RKO (cell line): ENCODE measurements around the gene CFAP206.
"Not testable (repeated sequence)": the region's sequence is repeated elsewhere in the genome, so short reads cannot be mapped to it uniquely, and the experiment has no call there.

Source experiments
- DNase-seq: peaks from one replicate; pipeline ENCODE4 v3.0.0-alpha.2; 2016; ENCODE audit warnings: low spot score

CFAP206 gene

DNA sequence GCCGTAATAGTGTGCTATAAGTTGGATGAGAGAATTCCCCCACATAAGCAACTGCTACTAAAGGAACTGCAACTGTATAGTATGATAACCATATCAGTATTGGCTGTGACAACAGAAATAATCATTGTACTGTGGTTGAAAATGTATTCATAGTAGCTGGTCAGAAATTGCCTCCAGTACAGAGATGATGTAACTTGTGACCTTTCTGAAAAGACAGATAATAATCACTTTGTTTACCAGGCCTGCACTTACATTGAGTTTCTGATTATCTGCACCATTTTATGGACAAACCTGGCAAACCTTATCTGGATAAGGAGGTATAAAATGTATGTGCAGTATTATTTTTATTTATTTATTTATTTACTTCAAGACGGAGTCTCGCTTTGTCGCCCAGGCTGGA is 19.0 kb downstream of the CFAP206 start:
- no peak for DNase-seq

DNA sequence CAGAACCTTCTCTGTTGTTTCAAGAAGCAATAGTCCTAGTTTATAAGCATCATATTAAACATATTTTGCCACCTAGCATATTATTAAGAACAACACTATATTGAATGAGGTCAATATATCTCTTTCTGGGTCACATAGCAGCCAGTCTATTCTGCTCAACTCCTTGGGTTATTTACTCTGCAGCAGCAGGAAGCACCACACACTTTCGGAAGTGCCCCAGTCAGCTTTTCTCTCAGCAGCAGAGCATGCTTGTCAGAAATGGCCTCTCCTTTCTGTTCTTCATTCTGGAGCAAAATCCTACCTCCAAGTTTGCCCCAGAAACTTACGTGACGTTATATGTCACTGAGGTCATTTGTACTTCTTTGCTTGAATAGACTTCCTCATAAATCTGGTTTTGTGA is 22.7 kb downstream of the CFAP206 start:
- no peak for DNase-seq

DNA sequence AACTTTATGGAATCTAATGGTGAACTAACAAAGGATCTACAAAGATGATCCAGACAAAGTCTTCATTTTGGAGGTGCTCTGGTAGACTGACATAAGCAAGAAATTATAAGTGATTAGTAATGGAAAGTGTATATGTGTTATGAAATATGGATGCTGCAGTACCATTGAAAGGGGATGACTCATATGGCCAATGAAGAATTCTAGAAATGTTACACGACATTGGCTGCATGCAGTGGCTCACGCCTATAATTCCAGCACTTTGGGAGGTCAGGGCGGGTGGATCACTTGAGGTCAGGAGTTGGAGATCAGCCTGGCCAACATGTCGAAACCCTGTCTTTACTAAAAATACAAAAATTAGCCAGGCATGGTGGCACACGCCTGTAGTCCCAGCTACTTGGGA is 23.5 kb downstream of the CFAP206 start:
- peak; percentile 9 for DNase-seq

DNA sequence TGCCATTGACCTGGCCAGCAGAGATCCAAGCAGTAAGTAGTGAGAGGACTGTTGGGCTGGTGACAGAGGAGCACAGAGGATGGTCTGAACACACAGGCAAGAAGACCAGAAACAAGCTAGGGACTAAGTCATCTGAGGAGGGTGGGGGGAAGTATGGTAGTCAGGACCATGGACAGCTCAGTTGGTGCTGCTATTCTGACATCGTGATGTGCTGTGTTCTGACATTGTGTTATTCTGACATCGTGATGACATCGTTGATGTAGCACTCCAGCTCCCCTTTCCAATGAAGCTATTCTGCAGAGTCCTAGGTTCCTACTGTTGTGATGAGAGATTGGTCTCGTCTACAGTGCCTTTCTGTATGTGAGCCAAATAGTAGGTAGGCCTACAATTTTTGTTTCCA is 28.7 kb downstream of the CFAP206 start:
- DNase-seq: peak; percentile 81

DNA sequence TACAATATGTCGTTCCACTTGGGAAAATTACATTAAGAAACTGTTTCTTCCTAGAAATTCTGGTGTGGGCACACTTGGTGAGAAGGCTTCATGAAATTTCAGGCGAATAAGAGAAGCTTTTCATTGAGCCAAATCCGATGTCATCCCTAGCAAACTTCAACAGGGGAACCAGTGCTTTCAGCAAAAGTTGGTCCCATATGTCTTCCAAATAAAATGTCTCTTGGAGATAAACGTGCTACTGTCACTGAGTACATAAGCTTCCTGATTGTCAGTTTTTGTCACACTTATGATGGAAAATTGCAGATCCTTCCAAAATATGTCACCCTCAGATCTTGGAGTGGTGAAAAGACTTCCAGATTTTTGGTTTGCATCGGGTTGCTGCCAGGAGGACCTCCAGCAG is 33.9 kb downstream of the CFAP206 start:
- DNase-seq: no peak

DNA sequence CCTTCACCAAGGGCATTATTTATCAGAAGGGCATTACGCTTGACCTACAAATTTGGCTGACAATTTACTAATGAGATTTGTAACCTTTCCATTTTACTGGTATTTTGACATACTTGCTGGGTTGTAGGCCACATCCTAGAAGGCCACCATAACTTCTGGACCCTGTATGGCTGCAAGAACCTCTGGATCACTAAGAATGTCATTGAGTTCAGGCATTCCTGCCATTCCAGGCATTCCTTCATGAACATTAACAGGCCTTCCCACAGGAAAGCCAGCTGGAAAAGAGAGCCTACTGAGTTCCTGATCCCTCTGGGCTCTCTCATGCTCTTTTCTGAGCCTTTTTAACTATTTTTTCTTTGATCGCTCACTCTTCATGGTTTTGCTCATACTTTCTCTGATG is 36.6 kb downstream of the CFAP206 start:
- DNase-seq: no peak

DNA sequence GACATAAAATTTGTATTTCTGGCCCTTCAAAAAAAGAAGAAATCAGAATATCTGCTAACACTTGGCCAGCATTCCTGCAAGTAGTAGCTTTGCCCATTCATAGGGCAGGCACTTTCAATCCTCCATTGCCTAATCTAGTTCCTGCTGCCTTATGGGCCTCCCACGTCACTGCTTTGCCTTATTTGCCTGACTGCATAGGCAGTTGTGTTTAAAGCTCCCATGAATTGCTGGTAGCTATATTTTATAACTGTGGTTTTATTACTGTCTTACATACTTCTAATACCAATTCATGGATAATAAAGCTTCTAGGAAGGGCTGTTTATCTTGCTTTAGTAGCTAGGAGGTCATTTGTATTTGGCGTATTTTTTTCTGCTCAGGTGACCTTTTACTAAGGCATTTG is 57.3 kb downstream of the CFAP206 start:
- DNase-seq: no peak

DNA sequence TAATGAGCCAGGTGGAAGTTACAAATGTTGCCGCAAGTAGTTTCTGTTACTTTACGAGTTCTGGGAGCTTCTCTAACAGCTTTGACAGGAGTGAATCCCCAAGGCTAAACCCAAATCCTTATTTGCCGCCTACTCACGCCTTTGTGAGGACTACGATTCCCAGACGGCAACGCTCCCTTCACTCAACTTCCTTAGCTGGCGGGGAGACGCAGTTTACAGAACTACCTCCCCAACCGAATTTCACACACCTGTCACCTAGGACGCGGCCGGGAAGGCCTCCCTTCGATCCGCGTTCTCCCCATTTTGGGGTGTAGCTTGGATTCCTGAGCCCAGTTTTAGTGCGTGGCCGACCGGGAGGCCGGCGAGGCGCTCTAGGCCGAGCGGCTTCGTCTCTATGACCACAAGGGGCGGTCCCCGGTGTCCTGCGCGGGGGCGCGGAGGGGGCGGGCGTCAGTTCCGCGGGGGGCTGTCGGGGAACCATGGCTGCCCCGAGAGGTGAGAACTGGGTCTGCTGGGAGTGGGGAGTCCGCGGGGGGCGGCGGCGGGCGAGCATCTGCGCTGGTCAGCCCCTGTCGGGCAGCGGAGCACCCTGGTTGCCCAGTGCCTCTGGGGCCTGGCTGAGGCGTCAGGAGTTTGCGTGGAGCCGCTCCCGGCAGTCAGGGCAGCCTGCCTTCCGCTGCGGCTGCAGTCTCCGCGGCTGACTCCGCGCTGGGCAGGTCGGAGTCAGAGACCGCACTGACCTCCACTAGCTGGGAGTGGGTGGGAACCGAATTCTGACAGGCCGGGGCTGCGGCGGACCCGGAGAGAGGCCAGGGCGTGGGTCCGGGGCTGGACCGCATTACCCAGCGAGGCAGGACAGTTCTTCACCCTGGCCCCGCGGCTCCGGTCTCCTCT is 65.0 kb downstream of the CFAP206 start, which contains the start of gene SLC35A1:
Gene SLC35A1 (plus strand): TSS at position 450 of the 894 bp plus-strand sequence. CDS start 30 bp downstream, at position 480.
- peak; percentile 85 for DNase-seq

DNA sequence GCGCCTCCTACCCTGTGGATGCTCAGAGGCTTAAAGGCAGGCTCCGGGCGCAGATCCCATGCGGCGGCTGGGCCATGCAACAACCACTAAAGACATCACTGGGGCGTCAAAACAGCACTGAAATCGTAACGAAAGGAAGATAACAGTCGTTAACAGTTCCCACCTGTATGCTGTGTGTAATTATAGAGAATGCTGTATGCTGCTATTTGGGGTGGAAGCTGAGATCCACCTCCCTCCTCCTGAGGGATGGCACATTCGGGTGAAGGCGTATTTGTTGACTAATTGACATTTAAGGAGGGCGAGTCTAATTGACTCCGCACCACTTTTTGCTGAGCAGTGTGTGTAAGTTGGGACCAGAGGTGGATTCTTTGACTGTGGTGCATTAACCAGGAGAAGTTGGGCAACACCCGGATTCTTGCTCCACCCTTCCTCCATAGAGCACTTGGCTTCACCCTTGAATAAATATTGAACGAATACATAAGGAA is 65.7 kb downstream of the CFAP206 start:
- DNase-seq: peak; percentile 66

DNA sequence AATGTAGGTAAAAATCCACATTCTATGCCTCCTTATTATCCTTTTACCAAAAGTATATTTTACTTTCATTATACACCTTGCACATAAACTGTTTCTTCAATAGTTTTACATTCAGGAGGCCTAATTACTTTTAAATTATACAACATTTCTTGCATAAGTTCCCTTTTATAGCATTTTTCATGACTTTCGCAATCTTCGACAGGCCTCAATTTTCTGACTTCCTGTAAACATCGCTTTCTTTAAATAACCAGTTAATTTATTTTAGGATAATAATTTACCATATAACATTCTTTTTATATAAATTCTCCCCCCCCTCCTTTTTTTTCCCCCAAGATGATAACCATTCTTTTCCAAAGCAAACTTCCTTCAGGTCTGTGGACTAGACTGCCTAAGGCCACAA is 74.2 kb downstream of the CFAP206 start:
- no peak for DNase-seq

DNA sequence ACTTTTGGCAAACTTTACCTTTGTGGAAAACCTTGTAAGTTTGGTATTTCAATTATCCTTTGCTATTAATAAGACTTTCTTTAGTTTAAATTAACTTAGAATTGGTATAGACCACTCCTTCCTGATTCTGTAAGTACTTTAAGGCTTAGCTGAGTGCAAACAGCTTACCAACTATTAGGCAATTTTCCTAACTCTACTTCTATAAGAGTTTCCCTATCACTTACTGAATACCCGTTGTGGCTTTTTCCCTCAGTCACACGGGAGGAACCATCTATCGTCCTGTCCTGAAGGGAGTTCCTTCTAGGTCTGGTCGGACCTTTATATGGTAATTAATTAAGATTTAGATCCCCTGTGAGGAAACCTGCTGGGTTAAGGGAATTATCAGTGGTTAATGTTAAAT is 74.6 kb downstream of the CFAP206 start:
- DNase-seq: no peak

DNA sequence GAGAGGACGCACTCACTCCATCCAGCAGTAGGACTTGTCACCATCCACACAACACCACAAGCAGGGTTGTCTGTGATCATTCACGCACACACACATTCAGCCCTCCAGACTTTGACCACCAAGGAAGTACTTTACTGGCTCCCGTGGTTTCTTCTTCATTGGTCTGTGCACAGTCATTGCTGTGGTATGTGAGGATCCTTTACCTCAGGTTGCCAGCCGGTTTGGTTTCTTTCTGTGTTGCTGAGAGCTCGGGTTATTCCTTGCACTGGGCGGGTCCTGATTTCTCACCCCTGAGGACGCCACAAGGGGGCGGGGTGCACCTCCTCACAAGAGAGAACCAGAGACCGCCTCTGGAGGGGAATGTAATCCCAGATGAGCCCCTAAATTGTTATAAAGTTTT is 76.2 kb downstream of the CFAP206 start:
- DNase-seq: no peak

DNA sequence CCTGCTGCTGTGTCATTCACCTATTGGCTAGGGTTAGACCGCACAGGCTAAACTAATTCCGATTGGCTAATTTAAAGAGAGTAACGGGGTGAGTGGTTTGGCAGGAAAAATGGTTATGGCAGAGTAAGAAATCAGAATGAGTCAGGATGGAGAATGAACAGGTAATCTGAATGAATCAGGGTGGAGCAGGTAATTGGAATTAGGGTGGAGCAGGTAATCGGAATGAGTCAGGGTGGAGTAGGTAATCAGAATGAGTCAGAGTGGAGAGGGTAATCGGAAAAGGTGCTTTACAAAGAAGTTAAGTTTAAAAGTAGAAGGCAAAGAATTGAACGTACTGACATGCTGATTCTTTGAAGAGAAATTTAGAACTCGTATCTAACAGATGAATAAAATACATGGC is 76.7 kb downstream of the CFAP206 start:
- DNase-seq: no peak

DNA sequence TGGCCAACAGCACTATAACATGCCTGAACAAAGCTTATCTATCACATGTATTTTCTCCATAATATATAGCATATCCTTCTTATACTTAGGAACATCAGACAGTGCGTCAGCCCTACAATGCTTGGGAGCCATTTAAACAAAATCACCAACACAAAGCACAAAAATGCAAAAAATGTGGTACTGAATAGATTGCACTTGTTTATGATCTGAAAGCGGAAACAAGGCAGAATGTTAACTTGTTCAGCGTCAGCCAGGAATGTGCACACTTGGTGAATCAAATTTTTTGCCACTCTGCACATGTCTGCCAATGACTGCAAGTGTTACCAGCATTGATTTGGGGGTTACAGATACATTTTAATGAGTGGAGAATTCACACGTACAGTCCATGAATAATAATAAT is 79.8 kb downstream of the CFAP206 start:
- no peak for DNase-seq

DNA sequence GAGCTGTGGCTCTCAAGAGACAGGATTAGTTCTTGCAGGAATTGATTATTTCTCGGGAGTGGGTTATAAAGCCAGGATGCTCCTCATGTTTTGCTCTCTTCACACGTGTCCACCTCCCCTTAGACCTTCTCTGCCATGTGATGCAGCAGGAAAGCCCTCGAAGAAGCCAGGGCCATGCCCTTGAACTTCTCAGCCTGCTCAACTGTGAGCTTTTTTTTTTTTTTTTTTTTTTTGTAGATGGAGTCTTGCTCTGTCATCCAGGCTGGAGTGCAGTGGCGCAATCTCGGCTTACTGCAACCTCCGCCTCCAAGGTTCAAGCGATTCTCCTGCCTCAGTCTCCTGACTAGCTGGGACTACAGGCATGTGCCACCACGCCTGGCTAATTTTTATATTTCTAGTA is 81.6 kb downstream of the CFAP206 start:
- not testable (repeated sequence) for DNase-seq

DNA sequence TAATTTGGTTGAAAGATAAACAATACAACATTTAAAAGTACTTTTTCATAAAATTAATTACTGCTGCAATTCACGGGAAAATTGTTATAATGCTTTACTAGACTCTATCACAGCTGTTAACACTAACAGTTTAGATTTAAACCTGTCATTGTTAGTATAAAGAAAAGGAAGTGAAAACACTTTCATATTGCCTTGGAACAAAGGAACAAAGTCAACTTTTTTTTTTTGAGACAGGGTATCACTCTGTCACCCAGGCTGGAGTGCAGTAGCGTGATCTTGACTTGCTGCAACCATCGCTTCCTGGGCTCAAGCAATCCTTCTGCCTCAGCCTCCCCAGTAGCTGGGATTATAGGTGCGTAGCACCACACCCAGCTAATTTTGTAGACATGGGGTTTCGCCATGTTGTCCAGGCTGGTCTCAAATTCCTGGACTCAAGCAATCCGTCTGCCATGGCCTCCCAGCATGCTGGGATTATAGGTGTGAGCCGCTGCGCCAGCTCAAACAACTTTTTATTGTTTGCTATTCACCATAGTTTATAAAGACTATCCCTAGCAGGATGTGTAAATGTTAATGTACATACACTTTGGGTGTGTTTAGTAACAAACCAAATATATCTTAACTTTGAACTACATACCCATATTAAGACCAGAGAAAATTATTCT is 87.1 kb downstream of the CFAP206 start:
- DNase-seq: no peak

DNA sequence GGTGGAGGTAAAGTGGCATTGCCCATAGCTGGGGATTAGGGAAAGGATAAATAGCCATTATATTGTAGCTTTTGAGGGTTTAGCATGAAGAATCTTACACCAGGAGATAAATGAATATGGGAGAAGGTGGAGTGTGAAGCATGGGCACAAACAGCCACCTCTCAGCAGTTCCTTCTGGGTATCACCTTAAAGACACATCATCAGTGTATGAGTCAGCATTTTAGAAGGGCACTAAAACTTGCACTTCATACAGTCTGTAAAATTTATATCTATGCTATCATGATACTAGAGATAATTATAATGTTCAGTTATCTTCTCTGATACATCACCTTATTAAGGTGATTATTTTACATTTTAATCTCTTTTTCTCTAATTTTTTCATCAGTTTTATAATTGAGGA is 90.3 kb downstream of the CFAP206 start:
- no peak for DNase-seq

DNA sequence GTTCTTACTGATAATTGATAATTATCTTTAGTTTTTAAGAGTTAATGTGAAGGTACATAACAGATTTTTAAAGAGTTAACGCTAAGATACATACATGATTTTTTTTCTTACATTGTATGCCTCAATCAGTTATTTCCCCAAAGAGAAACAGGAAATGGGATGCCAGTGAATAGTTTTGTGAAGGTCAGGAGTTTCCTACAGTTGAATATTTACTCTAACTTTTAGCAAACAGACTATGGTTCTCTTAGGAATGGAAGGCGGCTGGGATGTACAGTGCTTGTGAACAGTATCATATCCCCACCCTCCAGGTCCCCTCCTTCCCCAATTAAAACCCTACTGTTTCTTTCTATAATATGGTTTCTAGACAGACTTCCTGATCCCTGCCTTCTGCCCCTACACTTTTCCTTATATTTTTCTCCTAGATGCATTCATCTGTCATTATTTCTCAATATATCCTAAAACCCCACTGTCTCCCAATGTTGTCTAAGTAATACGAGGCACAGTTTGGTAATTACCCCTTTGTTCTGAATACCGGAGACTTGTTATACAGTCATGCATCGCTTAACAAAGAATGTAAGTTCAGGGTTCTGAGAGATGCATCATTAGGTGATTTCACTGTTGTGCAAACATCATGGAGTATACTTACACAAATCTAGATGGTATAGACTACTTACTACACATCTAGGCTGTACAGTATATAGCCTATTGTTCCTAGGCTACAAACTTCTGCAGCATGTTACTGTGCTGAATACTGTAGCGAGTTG is 94.2 kb downstream of the CFAP206 start:
- no peak for DNase-seq

DNA sequence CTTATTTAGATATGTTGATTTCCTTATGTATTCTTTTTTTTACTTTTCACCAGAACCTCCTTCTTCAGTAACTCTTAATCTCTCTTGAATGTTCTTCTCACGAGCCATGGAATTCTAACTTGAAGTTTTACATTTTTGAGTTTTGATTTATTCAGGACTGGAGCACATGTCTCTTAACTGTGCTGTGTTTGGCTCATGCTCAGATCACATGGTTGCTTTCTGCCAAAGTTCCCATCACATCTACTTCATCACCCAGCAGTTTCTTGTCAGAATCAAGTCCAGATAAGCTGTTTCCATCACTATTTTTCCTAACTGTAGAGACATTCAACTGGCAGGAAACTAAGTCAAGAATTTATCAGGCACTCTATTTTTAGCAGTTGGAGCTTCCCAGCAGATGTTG is 96.7 kb downstream of the CFAP206 start:
- DNase-seq: no peak
